Neuronal stem cell (in vitro differentiated cells): ENCODE measurements around the gene RCOR2.

Experiments
- DNase-seq: peaks from one replicate; pipeline ENCODE4 v3.0.0-alpha.2; 2013; ENCODE audit warnings: low spot score
- H2AFZ ChIP-seq: one replicate; pipeline ENCODE4 v1.6.1; 2013; ENCODE audit warnings: mild to moderate bottlenecking, low read length, inconsistent platforms
- H2AK5ac ChIP-seq: 2 replicates; pipeline ENCODE4 v1.6.1; 2013; ENCODE audit warnings: low read depth, mild to moderate bottlenecking, inconsistent platforms, low read length, moderate library complexity, mixed read lengths
- H2BK120ac ChIP-seq: 2 replicates; pipeline ENCODE4 v1.6.1; 2013; ENCODE audit warnings: low read depth, mild to moderate bottlenecking, inconsistent platforms, low read length, moderate library complexity, mixed read lengths
- H2BK12ac ChIP-seq: one replicate; pipeline ENCODE4 v1.6.1; 2013; ENCODE audit warnings: low read length, inconsistent platforms
- H2BK15ac ChIP-seq: 2 replicates; pipeline ENCODE4 v1.6.1; 2013; ENCODE audit warnings: mild to moderate bottlenecking, low read length, inconsistent platforms, mixed read lengths
- H2BK5ac ChIP-seq: one replicate; pipeline ENCODE4 v1.6.1; 2013; ENCODE audit warnings: inconsistent platforms, mild to moderate bottlenecking, low read length, moderate library complexity
- H3K14ac ChIP-seq: one replicate; pipeline ENCODE4 v1.6.1; 2013; ENCODE audit warnings: low read length, inconsistent platforms
- H3K18ac ChIP-seq: 2 replicates; pipeline ENCODE4 v1.6.1; 2013; ENCODE audit warnings: low read length, inconsistent platforms
- H3K23ac ChIP-seq: 2 replicates; pipeline ENCODE4 v1.6.1; 2013; ENCODE audit warnings: low read depth, mild to moderate bottlenecking, mixed read lengths, low read length, inconsistent platforms; ENCODE audit not compliant: poor library complexity
- H3K27ac ChIP-seq: replicated peaks from 3 replicates; pipeline ENCODE4 v1.5.1; 2013; ENCODE audit warnings: low read length, inconsistent platforms
- H3K27me3 ChIP-seq, 3 experiments: 2 replicates each; pipeline ENCODE4 v1.6.1; 2013; ENCODE audit warnings: low read length in 3 of 3, mild to moderate bottlenecking in 2 of 3, inconsistent platforms in 1 of 3, low read depth in 1 of 3, mixed read lengths in 1 of 3, moderate library complexity in 1 of 3; ENCODE audit not compliant: control insufficient read depth in 3 of 3, insufficient read depth in 3 of 3
- H3K36me3 ChIP-seq, 2 donors: replicated peaks in 1 of 2; 2 replicates each; pipeline ENCODE4 v1.6.1; 2013; ENCODE audit warnings: low read length in 2 of 2; ENCODE audit not compliant: control insufficient read depth in 2 of 2, insufficient read depth in 2 of 2
- H3K4ac ChIP-seq: 2 replicates; pipeline ENCODE4 v1.6.1; 2013; ENCODE audit warnings: inconsistent platforms, mild to moderate bottlenecking, low read length, moderate library complexity
- H3K4me1 ChIP-seq, 2 donors: 1 replicate in 1 of 2; 2 replicates in 1 of 2; pipeline ENCODE4 v1.6.1; 2013; ENCODE audit warnings: low read length in 2 of 2, low read depth in 1 of 2; ENCODE audit not compliant: control insufficient read depth in 2 of 2, insufficient read depth in 1 of 2
- H3K4me2 ChIP-seq: one replicate; pipeline ENCODE4 v1.6.1; 2013; ENCODE audit warnings: mild to moderate bottlenecking, low read length, inconsistent platforms; ENCODE audit not compliant: insufficient read depth, poor library complexity, severe bottlenecking
- H3K4me3 ChIP-seq, 2 donors: 2 replicates each; pipeline ENCODE4 v1.5.1; 2013; ENCODE audit warnings: low read length in 2 of 2, mild to moderate bottlenecking in 2 of 2, inconsistent platforms in 1 of 2, moderate library complexity in 1 of 2
- H3K79me1 ChIP-seq: one replicate; pipeline ENCODE4 v1.6.1; 2013; ENCODE audit warnings: low read depth, mild to moderate bottlenecking, inconsistent platforms, low read length, moderate library complexity
- H3K9ac ChIP-seq: one replicate; pipeline ENCODE4 v1.6.1; 2013; ENCODE audit warnings: mild to moderate bottlenecking, low read depth, low read length, inconsistent platforms; ENCODE audit not compliant: poor library complexity
- H3K9me3 ChIP-seq, 2 donors: replicated peaks in 1 of 2; 2 replicates each; pipeline versions ENCODE3 to v1.6.1; 2013; ENCODE audit warnings: low read length in 2 of 2, mild to moderate bottlenecking in 2 of 2, inconsistent platforms in 1 of 2, low read depth in 1 of 2, mixed read lengths in 1 of 2, moderate library complexity in 1 of 2; ENCODE audit not compliant: control insufficient read depth in 2 of 2, insufficient read depth in 1 of 2
- H4K8ac ChIP-seq: one replicate; pipeline ENCODE4 v1.6.1; 2013; ENCODE audit warnings: low read depth, mild to moderate bottlenecking, inconsistent platforms, low read length, moderate library complexity
- H4K91ac ChIP-seq: one replicate; pipeline ENCODE4 v1.6.1; 2013; ENCODE audit warnings: low read length, low read depth, mild to moderate bottlenecking, inconsistent platforms; ENCODE audit not compliant: poor library complexity
- whole genome bisulfite sequencing, 2 donors: extraction: QIAGEN DNeasy Blood & Tissue Kit; methylation state at CpG; one replicate each; pipeline ENCODE4 v1.1.7; 2013; ENCODE audit warnings: missing lambda C conversion rate in 2 of 2, mixed read lengths in 1 of 2; ENCODE audit not compliant: insufficient read length in 2 of 2, insufficient replicate concordance in 1 of 2; ENCODE audit errors: extremely low coverage in 2 of 2; 5-methylcytosine and 5-hydroxymethylcytosine counted together

The RCOR2 gene

DNA sequence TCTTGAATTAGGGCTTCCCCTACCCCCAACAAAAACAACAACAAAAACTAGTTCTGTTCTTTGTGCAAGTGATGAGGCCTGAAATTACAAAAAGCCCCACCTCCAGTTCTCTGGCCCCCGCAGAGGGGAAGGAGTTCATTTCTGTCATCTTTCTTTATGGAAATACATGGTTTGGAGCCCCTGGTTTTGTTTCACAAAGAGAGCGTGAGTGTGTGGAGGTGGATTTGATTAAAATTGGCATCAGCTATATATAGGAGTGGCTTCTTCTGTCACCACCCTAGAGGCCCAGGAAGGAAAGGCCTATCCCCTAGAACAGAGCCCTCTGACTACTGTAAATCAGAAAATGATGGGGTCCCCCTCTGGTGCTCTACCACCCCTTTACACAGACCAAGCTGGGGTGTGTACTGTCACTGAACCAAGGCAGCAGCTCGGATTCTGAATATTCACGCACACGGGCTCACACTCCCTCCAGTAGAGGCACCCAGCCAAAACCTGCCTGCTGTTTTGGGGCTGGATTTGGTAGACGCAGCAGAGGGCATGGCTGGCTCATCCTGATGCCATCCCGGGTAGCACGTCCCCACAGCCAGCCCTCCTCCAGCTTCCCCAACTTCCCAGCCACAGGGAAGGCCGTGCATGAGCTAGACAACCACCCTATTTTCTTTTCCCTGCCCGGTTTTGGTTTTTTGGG is 19.4 kb downstream of the RCOR2 start:
- no peak overlapping the region for H3K14ac ChIP-seq
- no peak overlapping the region for H3K4me2 ChIP-seq
- no peak overlapping the region for H2BK5ac ChIP-seq
- no CpG with 5 or more reads among the region's 10 CpGs for WGBS, 2 donors
- no peak overlapping the region for H3K9ac ChIP-seq
- H2BK120ac ChIP-seq, result no peak overlapping the region
- no peaks in the 10 kb centered on the region for H3K27me3 ChIP-seq
- H3K18ac ChIP-seq, result no peak overlapping the region
- H3K4me3 ChIP-seq, result no peak overlapping the region
- no peaks in the 10 kb centered on the region for H3K79me1 ChIP-seq
- no peak overlapping the region for H4K8ac ChIP-seq
- no peak overlapping the region for H2AFZ ChIP-seq
- H2BK12ac ChIP-seq, result no peak overlapping the region
- H3K23ac ChIP-seq, result no peak overlapping the region
- H3K9me3 ChIP-seq, result no peaks in the 10 kb centered on the region
- no peaks in the 10 kb centered on the region for H3K4me1 ChIP-seq
- no peak overlapping the region for H3K4ac ChIP-seq
- H3K27ac ChIP-seq, result no peak overlapping the region
- H2AK5ac ChIP-seq, result no peak overlapping the region
- peaks cover 48 to 83% of the 10 kb centered on the region in 2 donors for H3K36me3 ChIP-seq
- H2BK15ac ChIP-seq, result no peak overlapping the region
- no peak overlapping the region for H4K91ac ChIP-seq
- no peak for DNase-seq

- Histone ChIP-seq H3K4me1 (no peaks in the 10 kb centered on the region), H2AFZ (no peak overlapping the region), H3K79me1 (peaks cover 2% of the 10 kb centered on the region), H4K91ac (no peak overlapping the region), H2BK12ac (no peak overlapping the region), H2BK15ac (no peak overlapping the region), H3K18ac (no peak overlapping the region), H3K9ac (no peak overlapping the region), H3K14ac (no peak overlapping the region), H3K27me3 (no peaks in the 10 kb centered on the region), H2BK120ac (no peak overlapping the region), H2AK5ac (no peak overlapping the region), H2BK5ac (no peak overlapping the region), H3K4me2 (no peak overlapping the region), H3K23ac (no peak overlapping the region), H4K8ac (no peak overlapping the region), H3K4ac (no peak overlapping the region), H3K27ac (no peak overlapping the region), H3K36me3 (peaks cover 37 to 72% of the 10 kb centered on the region in 2 donors), H3K4me3 (no peak overlapping the region), H3K9me3 (peaks cover 0 to 2% of the 10 kb centered on the region in 2 donors)
- WGBS, 2 donors, result no CpG with 5 or more reads among the region's 4 CpGs
- no peak for DNase-seq
Observed at GRCh38 chr11:63896071-63896470, 20.9 kb downstream of the RCOR2 start.

DNA sequence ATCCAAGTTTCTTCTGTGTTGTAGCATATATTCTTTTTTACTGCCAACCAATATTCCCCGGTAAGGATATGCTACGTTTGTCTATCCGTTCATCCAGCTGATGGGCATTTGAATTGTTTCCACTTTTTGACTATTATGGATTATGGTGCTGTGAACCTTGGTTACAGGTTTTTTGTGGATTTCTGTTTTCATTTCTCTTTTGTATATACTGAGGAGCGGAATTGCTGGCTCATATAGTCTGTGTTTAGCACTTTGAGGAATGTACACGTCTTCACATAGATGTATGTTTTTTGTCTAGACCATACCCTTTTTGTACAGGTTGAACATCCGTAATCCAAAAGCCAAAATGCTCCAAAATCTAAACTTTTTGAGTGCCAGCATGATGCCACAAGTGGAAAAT is 23.6 kb downstream of the RCOR2 start:
- peaks cover 4% of the 10 kb centered on the region for H3K79me1 ChIP-seq
- H3K14ac ChIP-seq, result no peak overlapping the region
- WGBS, 2 donors, result no CpG with 5 or more reads among the region's 6 CpGs
- H2BK5ac ChIP-seq, result no peak overlapping the region
- no peak overlapping the region for H4K8ac ChIP-seq
- H3K4ac ChIP-seq, result no peak overlapping the region
- H2BK120ac ChIP-seq, result no peak overlapping the region
- H2AFZ ChIP-seq, result no peak overlapping the region
- H3K27ac ChIP-seq, result no peak overlapping the region
- no peak overlapping the region for H3K4me3 ChIP-seq
- H4K91ac ChIP-seq, result no peak overlapping the region
- no peak overlapping the region for H3K9ac ChIP-seq
- no peak overlapping the region for H2BK12ac ChIP-seq
- H3K9me3 ChIP-seq, result peaks cover 0 to 2% of the 10 kb centered on the region in 2 donors
- H2BK15ac ChIP-seq, result no peak overlapping the region
- DNase-seq, result no peak
- H2AK5ac ChIP-seq, result no peak overlapping the region
- no peak overlapping the region for H3K23ac ChIP-seq
- peaks cover 14 to 47% of the 10 kb centered on the region in 2 donors for H3K36me3 ChIP-seq
- H3K4me2 ChIP-seq, result no peak overlapping the region
- H3K18ac ChIP-seq, result no peak overlapping the region
- no peaks in the 10 kb centered on the region for H3K27me3 ChIP-seq
- H3K4me1 ChIP-seq, result peaks cover 4 to 5% of the 10 kb centered on the region in 2 donors

GRCh38 chr11:63892228-63892627 is 24.7 kb downstream of the RCOR2 start:
- Histone ChIP-seq H3K9ac (no peak overlapping the region), H3K27me3 (no peaks in the 10 kb centered on the region), H3K4me3 (no peak overlapping the region), H3K4me1 (peaks cover 9 to 12% of the 10 kb centered on the region in 2 donors), H2AFZ (no peak overlapping the region), H3K79me1 (peaks cover 9% of the 10 kb centered on the region), H3K27ac (no peak overlapping the region), H2BK15ac (no peak overlapping the region), H3K9me3 (peaks cover 0 to 2% of the 10 kb centered on the region in 2 donors), H2BK12ac (no peak overlapping the region), H3K36me3 (peaks cover 11 to 35% of the 10 kb centered on the region in 2 donors), H3K14ac (no peak overlapping the region), H4K91ac (no peak overlapping the region), H2AK5ac (no peak overlapping the region), H2BK5ac (no peak overlapping the region), H3K4me2 (no peak overlapping the region), H4K8ac (no peak overlapping the region), H3K18ac (no peak overlapping the region), H3K4ac (no peak overlapping the region), H2BK120ac (no peak overlapping the region), H3K23ac (no peak overlapping the region)
- WGBS, 2 donors, result no CpG with 5 or more reads among the region's 3 CpGs
- no peak for DNase-seq
